Measurements from ENCODE around the gene CLDN24.

DNA sequence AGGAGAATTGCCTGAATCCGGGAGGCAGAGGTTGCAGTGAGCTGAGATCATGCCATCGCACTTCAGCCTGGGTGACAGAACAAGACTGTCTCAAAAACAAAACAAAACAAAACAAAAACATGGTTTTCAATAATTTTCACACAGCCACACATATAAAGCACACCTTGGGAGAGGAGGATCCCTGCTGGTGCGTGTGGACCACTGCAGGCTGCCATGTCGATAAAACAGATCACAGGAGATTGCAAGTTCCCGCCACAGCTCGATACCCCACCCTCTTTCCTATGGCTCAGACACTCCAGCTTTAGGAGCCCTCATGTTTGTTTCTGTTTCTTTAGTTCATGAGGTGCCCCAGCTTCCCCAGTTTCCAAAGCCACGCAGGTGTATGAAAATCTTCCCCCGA lies 31.3 kb upstream of the CLDN24 start:
- TF ChIP-seq, protein P1, sequence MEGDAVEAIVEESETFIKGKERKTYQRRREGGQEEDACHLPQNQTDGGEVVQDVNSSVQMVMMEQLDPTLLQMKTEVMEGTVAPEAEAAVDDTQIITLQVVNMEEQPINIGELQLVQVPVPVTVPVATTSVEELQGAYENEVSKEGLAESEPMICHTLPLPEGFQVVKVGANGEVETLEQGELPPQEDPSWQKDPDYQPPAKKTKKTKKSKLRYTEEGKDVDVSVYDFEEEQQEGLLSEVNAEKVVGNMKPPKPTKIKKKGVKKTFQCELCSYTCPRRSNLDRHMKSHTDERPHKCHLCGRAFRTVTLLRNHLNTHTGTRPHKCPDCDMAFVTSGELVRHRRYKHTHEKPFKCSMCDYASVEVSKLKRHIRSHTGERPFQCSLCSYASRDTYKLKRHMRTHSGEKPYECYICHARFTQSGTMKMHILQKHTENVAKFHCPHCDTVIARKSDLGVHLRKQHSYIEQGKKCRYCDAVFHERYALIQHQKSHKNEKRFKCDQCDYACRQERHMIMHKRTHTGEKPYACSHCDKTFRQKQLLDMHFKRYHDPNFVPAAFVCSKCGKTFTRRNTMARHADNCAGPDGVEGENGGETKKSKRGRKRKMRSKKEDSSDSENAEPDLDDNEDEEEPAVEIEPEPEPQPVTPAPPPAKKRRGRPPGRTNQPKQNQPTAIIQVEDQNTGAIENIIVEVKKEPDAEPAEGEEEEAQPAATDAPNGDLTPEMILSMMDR (IDR thresholded peaks at IDR 0.05 in 4 of 5, conservative IDR thresholded peaks at IDR 0.05 in 1 of 5): no peak
- TF ChIP-seq POLR2A (IDR thresholded peaks at IDR 0.05): no peak

All from gastrocnemius medialis (tissue), 4 donors.